WTC11 (cell line): ENCODE results near the gene FBXO28. TPM values are rescaled to one million over a fixed set of nuclear protein-coding genes. Genes with fewer than 3 reads are reported as not detected.

Experiments
- ATAC-seq: fragments of 200-7000 bp; cut with Tn5 transposase; 2 replicates; pipeline ENCODE4 v1.10.0; 2021; ENCODE audit warnings: mild to moderate bottlenecking, moderate library complexity
- CTCF ChIA-PET: fragments of 300-600 bp; sonication (Branson Sonifier 250); formaldehyde crosslinking; loops from one replicate; lab custom pipeline; 2021; ENCODE audit warnings: antibody characterized with exemption; lab: Charles Lee
- POLR2A ChIA-PET: fragments of 350-600 bp; sonication (Branson Sonifier 250); formaldehyde crosslinking; loops from one replicate; lab custom pipeline; 2021; ENCODE audit warnings: antibody characterized with exemption; lab: Charles Lee
- DNase-seq: peaks from one replicate; pipeline ENCODE4 v3.0.0; 2021; ENCODE audit warnings: low spot score
- H3K27ac Mint-ChIP-seq: 2 replicates; pipeline ENCODE4 v1.8.0; 2021; ENCODE audit warnings: mixed read lengths
- H3K27me3 Mint-ChIP-seq: 2 replicates; pipeline ENCODE4 v1.8.0; 2021; ENCODE audit warnings: low read depth, mild to moderate bottlenecking, moderate library complexity, mixed read lengths
- H3K36me3 Mint-ChIP-seq: 2 replicates; pipeline ENCODE4 v1.8.0; 2021; ENCODE audit warnings: mixed read lengths
- H3K4me1 Mint-ChIP-seq: 2 replicates; pipeline ENCODE4 v1.8.0; 2022; ENCODE audit warnings: mixed read lengths
- H3K4me3 Mint-ChIP-seq: 2 replicates; pipeline ENCODE4 v1.8.0; 2021; ENCODE audit warnings: mild to moderate bottlenecking, moderate library complexity, mixed read lengths
- H3K9me3 Mint-ChIP-seq: 2 replicates; pipeline ENCODE4 v1.8.0; 2021; ENCODE audit warnings: mixed read lengths
- EMX1 ChIP-seq: fragments of 250-450 bp; sonication (Bioruptor Pico); IDR thresholded peaks from 2 replicates; pipeline ENCODE4 v1.8.0; 2021; ENCODE audit warnings: mild to moderate bottlenecking
- ESRRA ChIP-seq: sonication (generic); formaldehyde crosslinking; IDR thresholded peaks from 2 replicates; pipeline ENCODE4 v1.8.1; 2022; ENCODE audit warnings: mild to moderate bottlenecking, missing genetic modification reagents, borderline replicate concordance
- FOXJ3 ChIP-seq: sonication (generic); formaldehyde crosslinking; IDR thresholded peaks from 2 replicates; pipeline ENCODE4 v1.9.0; 2021; ENCODE audit warnings: missing genetic modification reagents, mild to moderate bottlenecking, borderline replicate concordance
- MXD4 ChIP-seq: fragments of 250-450 bp; sonication (Bioruptor Pico); IDR thresholded peaks from 2 replicates; pipeline ENCODE4 v1.8.0; 2021; ENCODE audit warnings: mild to moderate bottlenecking, moderate library complexity, borderline replicate concordance
- NFE2L1 ChIP-seq: sonication (generic); formaldehyde crosslinking; IDR thresholded peaks from 2 replicates; pipeline ENCODE4 v1.8.1; 2023; ENCODE audit warnings: missing genetic modification reagents
- NR2C2 ChIP-seq: sonication (generic); formaldehyde crosslinking; IDR thresholded peaks from 2 replicates; pipeline ENCODE4 v1.8.0; 2022; ENCODE audit warnings: mild to moderate bottlenecking, missing genetic modification reagents
- SMAD4 ChIP-seq: sonication (generic); formaldehyde crosslinking; IDR thresholded peaks from 2 replicates; pipeline ENCODE4 v1.8.0; 2022; ENCODE audit warnings: mild to moderate bottlenecking, missing genetic modification reagents
- SOX15 ChIP-seq: fragments of 250-450 bp; sonication (Bioruptor Pico); IDR thresholded peaks from 2 replicates; pipeline ENCODE4 v1.9.0; 2021; ENCODE audit warnings: mild to moderate bottlenecking
- STAT6 ChIP-seq: sonication (generic); formaldehyde crosslinking; conservative IDR thresholded peaks from 2 replicates; pipeline ENCODE4 v1.8.1; 2023; ENCODE audit warnings: mild to moderate bottlenecking, low read depth, missing genetic modification reagents, moderate library complexity
- USF1 ChIP-seq: sonication (generic); formaldehyde crosslinking; IDR thresholded peaks from 2 replicates; pipeline ENCODE4 v1.8.0; 2022; ENCODE audit warnings: mild to moderate bottlenecking, missing genetic modification reagents
- ZBTB21 ChIP-seq: sonication (generic); formaldehyde crosslinking; IDR thresholded peaks from 2 replicates; pipeline ENCODE4 v1.8.1; 2023; ENCODE audit warnings: mild to moderate bottlenecking, missing genetic modification reagents, borderline replicate concordance
- ZNF219 ChIP-seq: sonication (generic); formaldehyde crosslinking; IDR thresholded peaks from 2 replicates; pipeline ENCODE4 v1.8.0; 2023; ENCODE audit warnings: missing genetic modification reagents, mild to moderate bottlenecking, borderline replicate concordance
- ZNF232 ChIP-seq: sonication (generic); formaldehyde crosslinking; IDR thresholded peaks from 2 replicates; pipeline ENCODE4 v1.8.0; 2022; ENCODE audit warnings: mild to moderate bottlenecking, missing genetic modification reagents
- ZNF317 ChIP-seq: sonication (generic); formaldehyde crosslinking; IDR thresholded peaks from 2 replicates; pipeline ENCODE4 v1.8.1; 2023; ENCODE audit warnings: low read depth, mild to moderate bottlenecking, moderate library complexity, missing genetic modification reagents, borderline replicate concordance
- ZNF396 ChIP-seq: fragments of 250-450 bp; sonication (Bioruptor Pico); IDR thresholded peaks from 2 replicates; pipeline ENCODE4 v1.8.0; 2021; ENCODE audit warnings: mild to moderate bottlenecking, moderate library complexity, borderline replicate concordance
- ZNF423 ChIP-seq: fragments of 250-450 bp; sonication (Bioruptor Pico); IDR thresholded peaks from 2 replicates; pipeline ENCODE4 v2.1.2; 2022; ENCODE audit warnings: mild to moderate bottlenecking, moderate library complexity
- ZNF671 ChIP-seq: fragments of 250-450 bp; sonication (Bioruptor Pico); IDR thresholded peaks from 2 replicates; pipeline ENCODE4 v1.8.0; 2021; ENCODE audit warnings: mild to moderate bottlenecking
- ZSCAN18 ChIP-seq: fragments of 250-450 bp; sonication (Bioruptor Pico); IDR thresholded peaks from 2 replicates; pipeline ENCODE4 v2.1.2; 2022; ENCODE audit warnings: mild to moderate bottlenecking, moderate library complexity
- total RNA-seq: library from RNA; stranded (reverse); gene quantifications from 3 replicates; pipeline ENCODE4 v1.2.3, GENCODE V29; 2021
- TF ChIP-seq, protein P1 (sequence below): fragments of 250-450 bp; sonication (Bioruptor Pico); IDR thresholded peaks from 2 replicates; pipeline ENCODE4 v1.9.0; 2021; ENCODE audit warnings: mild to moderate bottlenecking
- TF ChIP-seq, protein P2 (sequence below): sonication (generic); formaldehyde crosslinking; IDR thresholded peaks from 2 replicates; pipeline ENCODE4 v1.8.0; 2022; ENCODE audit warnings: mild to moderate bottlenecking, missing genetic modification reagents

Gene FBXO28
- total RNA-seq, 1 experiment from 2014 or later: 36.8 TPM

DNA sequence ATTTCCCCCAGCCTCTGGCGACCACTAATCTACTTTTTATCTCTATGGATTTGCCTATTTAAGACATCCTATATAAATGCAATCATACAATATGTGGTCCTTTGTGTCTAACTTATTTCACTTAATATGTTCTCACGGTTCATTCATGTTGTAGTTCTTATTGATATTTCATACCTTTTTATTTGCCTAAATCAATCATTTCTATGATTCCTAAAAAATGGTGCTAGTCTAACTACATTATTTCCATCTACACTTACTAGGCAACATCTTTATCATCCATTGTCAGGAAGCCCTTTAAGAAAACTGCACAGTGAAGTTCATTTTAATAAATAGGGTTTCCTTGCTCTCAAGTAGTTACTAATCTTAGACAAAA is 380 bp upstream of the FBXO28 start (continued):
- TF ChIP-seq ZSCAN18 (no peak), STAT6 (CRISPR knock-in tag) (no peak)

DNA sequence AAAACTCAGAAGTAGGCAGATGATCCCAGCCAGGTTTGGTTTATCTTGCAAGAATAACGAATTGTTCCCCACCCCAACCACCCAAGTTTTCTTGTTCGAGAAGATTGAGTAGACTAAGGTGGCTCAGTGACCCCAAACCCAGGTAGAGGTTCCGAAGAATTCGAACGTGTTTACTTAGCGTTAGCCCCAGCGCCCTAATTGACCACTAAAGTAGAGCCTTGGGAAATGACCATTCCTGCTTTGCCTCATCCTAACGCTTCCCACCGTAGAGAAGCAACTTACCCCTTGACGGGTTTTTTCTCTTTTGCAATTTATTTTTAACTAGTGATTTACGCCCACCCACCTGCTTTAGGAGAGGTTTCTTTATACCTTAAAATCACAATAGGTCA is 870 bp downstream of the FBXO28 start:
- ATAC-seq: peak; percentile 19
- TF ChIP-seq ZNF219 (no peak), STAT6 (CRISPR knock-in tag) (no peak), ZNF423 (CRISPR knock-in tag) (no peak), ZNF317 (CRISPR knock-in tag) (no peak), SOX15 (no peak), FOXJ3 (CRISPR knock-in tag) (no peak), EMX1 (CRISPR knock-in tag) (no peak), MXD4 (no peak), NFE2L1 (CRISPR knock-in tag) (no peak), ZBTB21 (CRISPR knock-in tag) (no peak), SMAD4 (no peak), ZNF396 (CRISPR knock-in tag) (no peak), USF1 (CRISPR knock-in tag) (no peak), NR2C2 (CRISPR knock-in tag) (no peak), ZNF671 (no peak), ESRRA (CRISPR knock-in tag) (no peak), ZNF232 (CRISPR knock-in tag) (no peak)
- TF ChIP-seq, protein P1, sequence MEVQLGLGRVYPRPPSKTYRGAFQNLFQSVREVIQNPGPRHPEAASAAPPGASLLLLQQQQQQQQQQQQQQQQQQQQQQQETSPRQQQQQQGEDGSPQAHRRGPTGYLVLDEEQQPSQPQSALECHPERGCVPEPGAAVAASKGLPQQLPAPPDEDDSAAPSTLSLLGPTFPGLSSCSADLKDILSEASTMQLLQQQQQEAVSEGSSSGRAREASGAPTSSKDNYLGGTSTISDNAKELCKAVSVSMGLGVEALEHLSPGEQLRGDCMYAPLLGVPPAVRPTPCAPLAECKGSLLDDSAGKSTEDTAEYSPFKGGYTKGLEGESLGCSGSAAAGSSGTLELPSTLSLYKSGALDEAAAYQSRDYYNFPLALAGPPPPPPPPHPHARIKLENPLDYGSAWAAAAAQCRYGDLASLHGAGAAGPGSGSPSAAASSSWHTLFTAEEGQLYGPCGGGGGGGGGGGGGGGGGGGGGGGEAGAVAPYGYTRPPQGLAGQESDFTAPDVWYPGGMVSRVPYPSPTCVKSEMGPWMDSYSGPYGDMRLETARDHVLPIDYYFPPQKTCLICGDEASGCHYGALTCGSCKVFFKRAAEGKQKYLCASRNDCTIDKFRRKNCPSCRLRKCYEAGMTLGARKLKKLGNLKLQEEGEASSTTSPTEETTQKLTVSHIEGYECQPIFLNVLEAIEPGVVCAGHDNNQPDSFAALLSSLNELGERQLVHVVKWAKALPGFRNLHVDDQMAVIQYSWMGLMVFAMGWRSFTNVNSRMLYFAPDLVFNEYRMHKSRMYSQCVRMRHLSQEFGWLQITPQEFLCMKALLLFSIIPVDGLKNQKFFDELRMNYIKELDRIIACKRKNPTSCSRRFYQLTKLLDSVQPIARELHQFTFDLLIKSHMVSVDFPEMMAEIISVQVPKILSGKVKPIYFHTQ (CRISPR knock-in tag): no peak
- TF ChIP-seq, protein P2, sequence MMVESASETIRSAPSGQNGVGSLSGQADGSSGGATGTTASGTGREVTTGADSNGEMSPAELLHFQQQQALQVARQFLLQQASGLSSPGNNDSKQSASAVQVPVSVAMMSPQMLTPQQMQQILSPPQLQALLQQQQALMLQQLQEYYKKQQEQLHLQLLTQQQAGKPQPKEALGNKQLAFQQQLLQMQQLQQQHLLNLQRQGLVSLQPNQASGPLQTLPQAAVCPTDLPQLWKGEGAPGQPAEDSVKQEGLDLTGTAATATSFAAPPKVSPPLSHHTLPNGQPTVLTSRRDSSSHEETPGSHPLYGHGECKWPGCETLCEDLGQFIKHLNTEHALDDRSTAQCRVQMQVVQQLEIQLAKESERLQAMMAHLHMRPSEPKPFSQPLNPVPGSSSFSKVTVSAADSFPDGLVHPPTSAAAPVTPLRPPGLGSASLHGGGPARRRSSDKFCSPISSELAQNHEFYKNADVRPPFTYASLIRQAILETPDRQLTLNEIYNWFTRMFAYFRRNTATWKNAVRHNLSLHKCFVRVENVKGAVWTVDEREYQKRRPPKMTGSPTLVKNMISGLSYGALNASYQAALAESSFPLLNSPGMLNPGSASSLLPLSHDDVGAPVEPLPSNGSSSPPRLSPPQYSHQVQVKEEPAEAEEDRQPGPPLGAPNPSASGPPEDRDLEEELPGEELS (CRISPR knock-in tag): no peak
- POLR2A ChIA-PET: no interaction called here

More for the DNA sequence above, 870 bp downstream of the FBXO28 start:
- Mint-ChIP-seq H3K27me3 (peaks cover 2% of the 10 kb centered on the region; the same call in 1 of the 2 replicates), H3K36me3 (peaks cover 6% of the 10 kb centered on the region), H3K4me1 (peaks cover 30% of the 10 kb centered on the region), H3K9me3 (no peaks in the 10 kb centered on the region), H3K4me3 (peak overlapping the region; percentile 86), H3K27ac (peak overlapping the region; percentile 89)
- CTCF ChIA-PET: interaction anchor here (0.6 kb wide), 1 partner anchor 50 kb away, joined by 4 read pairs; no protein-coding TSS in a partner anchor
- no peak for DNase-seq
